ENCODE data around the gene RWDD1. TPM values are rescaled to one million over a fixed set of nuclear protein-coding genes. Genes with fewer than 3 reads are reported as not detected.

RWDD1 gene
- polyA plus RNA-seq, 4 donors: 36.9 to 60.2 (median 44.6) TPM

GRCh38 chr6:116562614-116563013 is 8.7 kb upstream of the RWDD1 start:
- no peak for FAIRE-seq

GRCh38 chr6:116563830-116564229 is 7.5 kb upstream of the RWDD1 start:
- FAIRE-seq (no peak), DNase-seq (no peak)
- H3K27me3 ChIP-seq (ENCODE audit: control insufficient read depth in 3 of 3, insufficient read depth in 3 of 3, low read length in 3 of 3): peaks cover 0 to 8% (median 0%) of the 10 kb centered on the region in 3 donors
- H3K36me3 ChIP-seq (ENCODE audit: control insufficient read depth in 3 of 3, insufficient read depth in 2 of 3, low read depth in 1 of 3, low read length in 3 of 3): no peaks in the 10 kb centered on the region
- no peak overlapping the region for H3K27ac ChIP-seq (ENCODE audit: low read depth in 1 of 3, low read length in 2 of 3)
- H3K4me1 ChIP-seq (ENCODE audit: control insufficient read depth in 3 of 3, insufficient read depth in 2 of 3, low read depth in 1 of 3, low read length in 2 of 3): peaks cover 0 to 15% (median 0%) of the 10 kb centered on the region in 3 donors
- no peak overlapping the region for H3K4me3 ChIP-seq (ENCODE audit: low read depth in 1 of 3, low read length in 3 of 3)
- H3K9me3 ChIP-seq (ENCODE audit: control insufficient read depth in 2 of 2, insufficient read depth in 1 of 2, low read depth in 1 of 2, low read length in 1 of 2): no peaks in the 10 kb centered on the region
- 93 to 94% (median 93%) methylated on average over 9 of the region's 9 CpGs for whole genome bisulfite sequencing, 3 donors

More at GRCh38 chr6:116562614-116563013, 8.7 kb upstream of the RWDD1 start:
- H3K27me3 ChIP-seq (ENCODE audit: control insufficient read depth in 3 of 3, insufficient read depth in 3 of 3, low read length in 3 of 3): peaks cover 0 to 8% (median 0%) of the 10 kb centered on the region in 3 donors
- H3K27ac ChIP-seq (ENCODE audit: low read depth in 1 of 3, low read length in 2 of 3): peak overlapping the region in 1 of 3 donors; percentile 62
- WGBS, 3 donors: 56 to 64% (median 60%) methylated on average over 3 of the region's 3 CpGs
- no peaks in the 10 kb centered on the region for H3K9me3 ChIP-seq (ENCODE audit: control insufficient read depth in 2 of 2, insufficient read depth in 1 of 2, low read depth in 1 of 2, low read length in 1 of 2)
- H3K36me3 ChIP-seq (ENCODE audit: control insufficient read depth in 3 of 3, insufficient read depth in 2 of 3, low read depth in 1 of 3, low read length in 3 of 3): no peaks in the 10 kb centered on the region
- H3K4me1 ChIP-seq (ENCODE audit: control insufficient read depth in 3 of 3, insufficient read depth in 2 of 3, low read depth in 1 of 3, low read length in 2 of 3): peaks cover 0 to 15% (median 0%) of the 10 kb centered on the region in 3 donors
- H3K4me3 ChIP-seq (ENCODE audit: low read depth in 1 of 3, low read length in 3 of 3): no peak overlapping the region
- peak in 1 of 2 donors; percentile 32 for DNase-seq

- FAIRE-seq (no peak), DNase-seq (no peak)
- H3K4me3 ChIP-seq (ENCODE audit: low read depth in 1 of 3, low read length in 3 of 3): no peak overlapping the region
- no peaks in the 10 kb centered on the region for H3K9me3 ChIP-seq (ENCODE audit: control insufficient read depth in 2 of 2, insufficient read depth in 1 of 2, low read depth in 1 of 2, low read length in 1 of 2)
- peaks cover 0 to 15% (median 0%) of the 10 kb centered on the region in 3 donors for H3K4me1 ChIP-seq (ENCODE audit: control insufficient read depth in 3 of 3, insufficient read depth in 2 of 3, low read depth in 1 of 3, low read length in 2 of 3)
- no peak overlapping the region for H3K27ac ChIP-seq (ENCODE audit: low read depth in 1 of 3, low read length in 2 of 3)
- peaks cover 0 to 8% (median 0%) of the 10 kb centered on the region in 3 donors for H3K27me3 ChIP-seq (ENCODE audit: control insufficient read depth in 3 of 3, insufficient read depth in 3 of 3, low read length in 3 of 3)
- 81 to 87% (median 86%) methylated on average over 7 of the region's 7 CpGs for WGBS, 3 donors
- no peaks in the 10 kb centered on the region for H3K36me3 ChIP-seq (ENCODE audit: control insufficient read depth in 3 of 3, insufficient read depth in 2 of 3, low read depth in 1 of 3, low read length in 3 of 3)
Measured at GRCh38 chr6:116564311-116564710, 7.0 kb upstream of the RWDD1 start.

- no peak overlapping the region for H3K27ac ChIP-seq (ENCODE audit: low read depth in 1 of 3, low read length in 2 of 3)
- peak overlapping the region in 1 of 3 donors; percentile 28 for H3K4me3 ChIP-seq (ENCODE audit: low read depth in 1 of 3, low read length in 3 of 3)
- FAIRE-seq: no peak
- DNase-seq: peak in 1 of 2 donors; percentile 36
- no peaks in the 10 kb centered on the region for H3K36me3 ChIP-seq (ENCODE audit: control insufficient read depth in 3 of 3, insufficient read depth in 2 of 3, low read depth in 1 of 3, low read length in 3 of 3)
- H3K4me1 ChIP-seq (ENCODE audit: control insufficient read depth in 3 of 3, insufficient read depth in 2 of 3, low read depth in 1 of 3, low read length in 2 of 3): peaks cover 0 to 17% (median 0%) of the 10 kb centered on the region in 3 donors
- 47 to 56% (median 50%) methylated on average over 42 of the region's 42 CpGs for WGBS, 3 donors
- H3K27me3 ChIP-seq (ENCODE audit: control insufficient read depth in 3 of 3, insufficient read depth in 3 of 3, low read length in 3 of 3): peaks cover 0 to 8% (median 0%) of the 10 kb centered on the region in 3 donors
- H3K9me3 ChIP-seq (ENCODE audit: control insufficient read depth in 2 of 2, insufficient read depth in 1 of 2, low read depth in 1 of 2, low read length in 1 of 2): no peaks in the 10 kb centered on the region
Measured at GRCh38 chr6:116564921-116565872, 6.1 kb upstream of the RWDD1 start.

GRCh38 chr6:116568111-116568510 is 3.2 kb upstream of the RWDD1 start:
- Histone ChIP-seq H3K36me3 (ENCODE audit: control insufficient read depth in 3 of 3, insufficient read depth in 2 of 3, low read depth in 1 of 3, low read length in 3 of 3) (no peaks in the 10 kb centered on the region), H3K27me3 (ENCODE audit: control insufficient read depth in 3 of 3, insufficient read depth in 3 of 3, low read length in 3 of 3) (peaks cover 0 to 8% (median 0%) of the 10 kb centered on the region in 3 donors), H3K27ac (ENCODE audit: low read depth in 1 of 3, low read length in 2 of 3) (no peak overlapping the region), H3K4me1 (ENCODE audit: control insufficient read depth in 3 of 3, insufficient read depth in 2 of 3, low read depth in 1 of 3, low read length in 2 of 3) (peaks cover 0 to 14% (median 2%) of the 10 kb centered on the region in 3 donors), H3K4me3 (ENCODE audit: low read depth in 1 of 3, low read length in 3 of 3) (no peak overlapping the region), H3K9me3 (ENCODE audit: control insufficient read depth in 2 of 2, insufficient read depth in 1 of 2, low read depth in 1 of 2, low read length in 1 of 2) (no peaks in the 10 kb centered on the region)
- DNase-seq (no peak), FAIRE-seq (no peak)

- 59 to 69% (median 63%) methylated on average over 7 of the region's 7 CpGs for WGBS, 3 donors
- H3K27me3 ChIP-seq (ENCODE audit: control insufficient read depth in 3 of 3, insufficient read depth in 3 of 3, low read length in 3 of 3): peaks cover 0 to 8% (median 0%) of the 10 kb centered on the region in 3 donors
- H3K4me1 ChIP-seq (ENCODE audit: control insufficient read depth in 3 of 3, insufficient read depth in 2 of 3, low read depth in 1 of 3, low read length in 2 of 3): peaks cover 0 to 11% (median 2%) of the 10 kb centered on the region in 3 donors
- DNase-seq (no peak), FAIRE-seq (no peak)
- H3K9me3 ChIP-seq (ENCODE audit: control insufficient read depth in 2 of 2, insufficient read depth in 1 of 2, low read depth in 1 of 2, low read length in 1 of 2): no peaks in the 10 kb centered on the region
- no peak overlapping the region for H3K4me3 ChIP-seq (ENCODE audit: low read depth in 1 of 3, low read length in 3 of 3)
- H3K27ac ChIP-seq (ENCODE audit: low read depth in 1 of 3, low read length in 2 of 3): no peak overlapping the region
- no peaks in the 10 kb centered on the region for H3K36me3 ChIP-seq (ENCODE audit: control insufficient read depth in 3 of 3, insufficient read depth in 2 of 3, low read depth in 1 of 3, low read length in 3 of 3)
Measured at GRCh38 chr6:116568821-116569755, 2.2 kb upstream of the RWDD1 start.

GRCh38 chr6:116571683-116572000 is 338 bp downstream of the RWDD1 start:
- FAIRE-seq (no peak), DNase-seq (no peak)
- no peaks in the 10 kb centered on the region for H3K27me3 ChIP-seq (ENCODE audit: control insufficient read depth in 3 of 3, insufficient read depth in 3 of 3, low read length in 3 of 3)
- H3K27ac ChIP-seq (ENCODE audit: low read depth in 1 of 3, low read length in 2 of 3): peak overlapping the region; percentile 89 to 99 (median 95)
- WGBS, 3 donors: 0 to 1% (median 0%) methylated on average over 12 of the region's 12 CpGs
- H3K9me3 ChIP-seq (ENCODE audit: control insufficient read depth in 2 of 2, insufficient read depth in 1 of 2, low read depth in 1 of 2, low read length in 1 of 2): no peaks in the 10 kb centered on the region
- H3K4me1 ChIP-seq (ENCODE audit: control insufficient read depth in 3 of 3, insufficient read depth in 2 of 3, low read depth in 1 of 3, low read length in 2 of 3): peaks cover 0 to 9% (median 2%) of the 10 kb centered on the region in 3 donors
- H3K4me3 ChIP-seq (ENCODE audit: low read depth in 1 of 3, low read length in 3 of 3): peak overlapping the region; percentile 79 to 96 (median 80)
- H3K36me3 ChIP-seq (ENCODE audit: control insufficient read depth in 3 of 3, insufficient read depth in 2 of 3, low read depth in 1 of 3, low read length in 3 of 3): peaks cover 0 to 5% (median 2%) of the 10 kb centered on the region in 3 donors

- Histone ChIP-seq H3K36me3 (ENCODE audit: control insufficient read depth in 3 of 3, insufficient read depth in 2 of 3, low read depth in 1 of 3, low read length in 3 of 3) (peaks cover 0 to 5% (median 2%) of the 10 kb centered on the region in 3 donors), H3K27me3 (ENCODE audit: control insufficient read depth in 3 of 3, insufficient read depth in 3 of 3, low read length in 3 of 3) (no peaks in the 10 kb centered on the region), H3K4me3 (ENCODE audit: low read depth in 1 of 3, low read length in 3 of 3) (peak overlapping the region; percentile 79 to 96 (median 80)), H3K4me1 (ENCODE audit: control insufficient read depth in 3 of 3, insufficient read depth in 2 of 3, low read depth in 1 of 3, low read length in 2 of 3) (peaks cover 0 to 9% (median 2%) of the 10 kb centered on the region in 3 donors), H3K27ac (ENCODE audit: low read depth in 1 of 3, low read length in 2 of 3) (peak overlapping the region in 2 of 3 donors; percentile 89 to 99), H3K9me3 (ENCODE audit: control insufficient read depth in 2 of 2, insufficient read depth in 1 of 2, low read depth in 1 of 2, low read length in 1 of 2) (no peaks in the 10 kb centered on the region)
- WGBS, 3 donors: 0 to 4% (median 3%) methylated on average over 7 of the region's 7 CpGs
- peak; percentile 65 to 69 for DNase-seq
- FAIRE-seq: no peak
Measured at GRCh38 chr6:116572162-116572561, 858 bp downstream of the RWDD1 start.
